HG02571 (cell line): ENCODE data around the gene USP53.
A peak's percentile ranks its signal among the peaks of the same experiment; 100 is the strongest.
"Not testable (repeated sequence)": the region's sequence is repeated elsewhere in the genome, so short reads cannot be mapped to it uniquely, and the experiment has no call there.

Experiments used
- ATAC-seq: cut with Tn5 transposase; IDR thresholded peaks from one replicate; pipeline ENCODE4 v1.9.1; 2021; ENCODE audit warnings: mild to moderate bottlenecking, moderate library complexity; ENCODE audit not compliant: unreplicated experiment

Gene USP53

DNA sequence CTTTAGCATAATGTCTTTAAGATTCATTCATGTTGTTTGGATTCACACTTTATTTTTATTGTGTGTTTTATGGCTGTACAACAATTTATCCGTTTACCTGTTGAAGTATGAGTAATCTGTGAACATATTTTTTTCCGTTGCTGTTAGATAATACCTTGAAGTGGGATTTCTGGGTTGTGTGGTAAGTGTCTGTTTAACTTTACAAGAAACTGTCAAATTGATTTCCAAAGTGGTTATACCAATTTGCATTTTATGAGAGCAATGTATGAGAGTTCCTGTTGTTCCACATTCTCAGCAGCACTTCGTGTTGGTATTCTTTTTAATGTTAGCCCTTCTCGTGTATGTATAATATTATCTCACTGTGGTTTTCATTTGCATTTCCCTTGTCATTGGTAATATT lies 53.6 kb downstream of the USP53 start:
- ATAC-seq = no peak

DNA sequence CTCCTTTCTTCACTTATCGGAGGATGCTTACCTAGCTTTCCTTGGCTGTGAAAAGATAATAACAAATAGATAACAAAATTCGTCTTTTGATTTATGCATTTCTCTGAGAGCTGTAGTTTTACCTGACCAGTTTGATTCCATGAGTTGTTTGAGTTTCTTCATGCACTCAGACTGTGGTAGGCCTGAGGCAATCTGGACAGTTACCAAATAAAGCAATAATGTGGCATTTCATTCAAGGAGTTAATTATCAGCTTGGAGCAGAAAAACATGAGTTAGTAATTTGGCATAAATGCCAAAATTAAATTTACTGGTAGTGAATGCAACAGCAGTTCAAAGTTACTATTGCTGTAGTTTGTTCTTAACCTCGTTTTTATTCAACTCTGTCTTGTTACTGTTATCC lies 56.0 kb downstream of the USP53 start:
- no peak for ATAC-seq

DNA sequence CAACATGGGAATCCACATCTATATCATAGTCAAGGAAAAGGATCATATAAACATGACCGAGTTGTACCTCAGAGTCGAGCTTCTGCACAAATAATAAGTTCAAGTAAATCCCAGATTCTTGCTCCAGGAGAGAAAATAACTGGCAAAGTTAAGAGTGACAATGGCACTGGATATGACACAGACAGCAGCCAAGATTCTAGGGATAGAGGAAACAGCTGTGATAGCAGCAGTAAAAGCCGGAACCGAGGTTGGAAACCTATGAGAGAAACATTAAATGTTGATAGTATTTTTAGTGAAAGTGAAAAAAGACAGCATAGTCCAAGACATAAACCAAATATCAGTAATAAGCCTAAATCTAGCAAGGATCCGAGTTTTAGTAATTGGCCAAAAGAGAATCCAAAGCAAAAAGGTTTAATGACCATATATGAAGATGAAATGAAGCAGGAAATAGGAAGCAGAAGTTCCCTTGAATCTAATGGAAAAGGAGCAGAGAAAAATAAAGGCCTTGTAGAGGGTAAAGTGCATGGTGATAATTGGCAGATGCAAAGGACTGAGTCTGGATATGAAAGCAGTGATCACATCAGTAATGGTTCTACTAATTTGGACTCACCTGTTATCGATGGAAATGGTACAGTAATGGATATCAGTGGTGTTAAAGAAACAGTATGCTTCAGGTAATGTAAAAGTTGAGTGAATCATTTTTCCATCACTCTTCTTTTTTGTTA lies 59.0 kb downstream of the USP53 start:
- ATAC-seq = no peak

DNA sequence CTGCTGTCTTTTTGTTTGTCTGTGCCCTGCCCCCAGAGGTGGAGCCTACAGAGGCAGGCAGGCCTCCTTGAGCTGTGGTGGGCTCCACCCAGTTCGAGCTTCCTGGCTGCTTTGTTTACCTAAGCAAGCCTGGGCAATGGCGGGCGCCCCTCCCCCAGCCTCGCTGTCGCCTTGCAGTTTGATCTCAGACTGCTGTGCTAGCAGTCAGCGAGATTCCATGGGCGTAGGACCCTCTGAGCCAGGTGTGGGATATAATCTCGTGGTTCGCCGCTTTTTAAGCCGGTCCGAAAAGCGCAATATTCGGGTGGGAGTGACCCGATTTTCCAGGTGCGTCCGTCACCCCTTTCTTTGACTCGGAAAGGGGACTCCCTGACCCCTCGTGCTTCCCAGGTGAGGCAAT lies 67.0 kb downstream of the USP53 start:
- ATAC-seq = not testable (repeated sequence)

DNA sequence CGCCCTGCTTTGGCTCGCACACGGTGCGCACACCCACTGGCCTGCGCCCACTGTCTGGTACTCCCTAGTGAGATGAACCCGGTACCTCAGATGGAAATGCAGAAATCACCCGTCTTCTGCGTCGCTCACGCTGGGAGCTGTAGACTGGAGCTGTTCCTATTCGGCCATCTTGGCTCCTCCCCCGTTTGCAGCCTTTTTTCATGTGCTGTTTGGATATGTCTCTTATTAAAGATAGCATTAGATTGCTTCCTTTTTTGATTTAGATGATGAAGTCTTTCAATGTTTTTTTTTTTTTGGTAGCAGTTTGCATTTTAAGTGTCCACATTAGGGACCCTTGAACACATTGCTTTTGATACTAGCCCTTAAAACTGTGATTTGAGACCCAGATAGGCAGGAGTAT lies 67.4 kb downstream of the USP53 start:
- ATAC-seq = not testable (repeated sequence)

- no peak for ATAC-seq
These were observed 68.9 kb downstream of the USP53 start for GRCh38 chr4:119281393-119281792.

GRCh38 chr4:119284876-119285780 lies 72.6 kb downstream of the USP53 start:
- ATAC-seq = no peak

DNA sequence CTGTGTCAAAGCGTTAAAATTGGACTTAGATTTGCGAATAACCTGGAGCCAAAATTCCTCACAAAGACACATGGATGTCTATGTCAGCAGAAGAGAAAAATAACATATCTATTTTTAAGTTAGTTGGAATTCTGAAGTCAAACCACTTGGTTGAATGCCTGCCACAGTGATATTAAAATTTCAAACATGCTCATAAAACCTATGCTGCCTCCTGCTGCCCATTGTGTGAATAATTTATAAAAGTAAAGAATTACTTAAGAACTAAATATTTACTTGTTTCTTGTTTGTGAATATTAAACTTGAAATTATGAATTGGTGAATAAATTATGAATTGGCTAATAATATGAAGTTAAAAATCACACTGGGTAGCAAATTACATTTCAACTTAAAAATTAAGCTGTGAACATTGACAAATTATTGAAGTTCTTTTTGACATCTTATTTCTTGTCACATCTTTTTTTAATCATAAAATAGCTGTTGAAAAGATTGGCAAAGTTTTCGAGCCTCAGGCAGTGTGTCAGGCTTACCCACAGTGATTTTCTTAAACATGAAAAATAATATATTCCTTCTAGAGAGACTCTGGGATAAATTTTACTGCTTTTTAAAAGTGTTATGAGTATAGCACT lies 74.0 kb downstream of the USP53 start:
- ATAC-seq = no peak

- no peak for ATAC-seq
These were observed 76.8 kb downstream of the USP53 start for GRCh38 chr4:119289313-119289712.

DNA sequence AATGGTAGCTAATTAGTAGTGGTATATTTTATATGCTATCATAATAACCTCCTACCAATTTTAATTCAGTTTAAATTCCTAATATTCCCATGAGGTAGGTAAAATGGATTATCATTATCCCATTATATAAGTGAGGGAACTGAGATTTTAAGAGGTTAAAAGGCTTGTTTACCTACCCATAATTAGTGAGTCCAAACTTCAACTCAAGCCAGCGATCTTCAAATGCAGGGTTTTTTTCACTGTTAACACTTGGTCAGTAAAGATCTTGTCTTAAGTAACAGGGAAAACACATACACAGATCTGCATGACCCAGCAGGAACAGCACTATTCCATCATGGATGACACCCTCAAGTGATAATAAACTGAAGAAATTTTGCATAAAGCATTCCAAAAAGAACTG lies 78.1 kb downstream of the USP53 start:
- ATAC-seq = no peak

DNA sequence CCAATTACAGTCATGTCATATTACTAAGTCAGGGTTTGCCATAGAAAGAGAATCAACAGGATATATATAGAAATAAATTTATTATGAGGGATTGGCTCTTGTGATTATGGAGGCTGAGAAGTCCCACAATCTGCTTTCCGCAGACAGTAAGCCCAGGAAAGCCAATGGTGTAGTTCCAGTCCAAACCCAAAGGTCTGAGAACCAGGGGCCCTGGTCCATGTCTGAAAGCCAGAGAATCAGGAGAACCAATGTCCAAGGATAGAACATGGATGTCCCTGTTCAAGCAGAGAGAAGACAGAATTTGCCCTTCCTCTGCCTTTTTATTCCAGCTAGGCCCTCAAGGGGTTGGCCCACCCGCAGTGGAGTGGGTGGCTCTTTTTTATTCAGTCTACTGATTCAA lies 83.8 kb downstream of the USP53 start:
- no peak for ATAC-seq

DNA sequence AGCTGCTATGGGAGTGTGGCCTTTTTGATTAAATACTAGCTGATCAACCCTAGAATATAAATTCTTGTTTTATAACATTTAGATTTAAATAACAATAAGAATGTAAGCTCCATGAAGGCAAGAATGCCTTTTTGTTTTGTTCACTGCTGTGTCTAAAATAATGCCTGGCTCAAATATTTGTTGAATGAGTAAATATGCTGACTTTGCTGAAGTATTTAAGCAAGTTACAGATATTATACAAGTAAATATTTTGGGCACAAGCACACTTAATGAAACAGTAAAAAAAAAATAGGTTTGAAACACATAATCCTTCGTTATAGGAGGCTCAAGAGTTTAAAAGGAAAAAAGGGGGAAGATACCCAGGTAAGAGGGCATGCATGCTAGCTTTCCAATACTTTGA lies 85.3 kb downstream of the USP53 start:
- no peak for ATAC-seq

GRCh38 chr4:119299260-119299671 lies 86.8 kb downstream of the USP53 start:
- no peak for ATAC-seq

- ATAC-seq = peak; percentile 67
These were observed 87.2 kb downstream of the USP53 start for GRCh38 chr4:119299741-119300100.

- ATAC-seq = peak; percentile 95
These were observed 87.8 kb downstream of the USP53 start for GRCh38 chr4:119300101-119300978.

DNA sequence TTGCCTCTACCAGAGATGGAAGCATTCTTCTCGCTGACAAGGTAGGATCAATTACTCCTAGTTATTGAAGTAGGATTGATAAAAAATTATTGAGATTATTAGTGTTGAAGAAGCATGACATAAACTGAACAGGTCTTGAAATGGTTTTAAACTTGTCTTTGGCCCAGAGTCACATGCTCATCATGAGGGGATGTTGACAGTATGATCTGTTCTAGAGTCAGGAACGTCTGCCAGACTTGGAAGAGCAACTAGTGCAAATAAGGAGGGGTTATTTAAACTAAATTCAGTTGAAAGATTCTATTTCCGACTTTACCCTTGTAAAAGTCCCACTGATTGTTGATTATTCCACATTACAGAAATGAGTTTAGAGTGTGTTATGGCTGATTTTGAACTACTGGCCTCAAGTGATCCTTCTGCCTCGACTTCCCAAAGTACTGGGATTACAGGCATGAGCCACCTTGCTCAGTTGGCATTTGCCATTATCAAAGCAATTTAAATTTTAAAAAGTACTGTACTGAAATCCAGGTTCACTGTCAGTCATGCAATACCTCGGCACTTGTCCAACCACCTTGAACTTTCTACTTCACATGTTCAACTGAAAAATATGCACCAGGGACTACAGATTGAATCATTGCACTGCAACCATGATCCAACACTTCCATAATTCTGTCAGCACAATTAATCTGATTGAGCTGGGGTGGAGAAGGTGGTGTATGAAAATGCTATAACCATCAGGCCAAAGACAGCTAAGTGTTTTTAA lies 89.7 kb downstream of the USP53 start:
- no peak for ATAC-seq

- ATAC-seq = no peak
These were observed 91.2 kb downstream of the USP53 start for GRCh38 chr4:119303587-119304305.

GRCh38 chr4:119304431-119304830 lies 91.9 kb downstream of the USP53 start:
- no peak for ATAC-seq

DNA sequence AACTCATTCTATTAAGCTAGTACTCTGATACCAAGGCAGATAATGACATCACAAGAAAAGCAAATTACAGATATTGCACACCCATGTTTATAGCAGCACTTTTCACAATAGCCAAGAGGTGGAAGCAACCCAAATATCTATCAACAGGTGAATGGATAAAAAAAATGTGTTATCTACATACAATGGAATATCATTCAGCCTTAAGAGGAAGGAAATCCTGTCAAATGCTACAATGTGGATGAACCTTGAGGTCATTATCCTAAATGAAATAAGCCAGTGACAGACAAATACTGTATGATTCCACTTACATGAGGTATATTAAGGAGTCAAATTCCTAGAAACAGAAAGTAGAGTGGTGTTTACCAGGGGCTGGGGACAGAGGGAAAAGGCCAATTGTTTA lies 95.1 kb downstream of the USP53 start:
- ATAC-seq = no peak
